ENCODE measurements around the gene C6orf47.

The C6orf47 gene

DNA sequence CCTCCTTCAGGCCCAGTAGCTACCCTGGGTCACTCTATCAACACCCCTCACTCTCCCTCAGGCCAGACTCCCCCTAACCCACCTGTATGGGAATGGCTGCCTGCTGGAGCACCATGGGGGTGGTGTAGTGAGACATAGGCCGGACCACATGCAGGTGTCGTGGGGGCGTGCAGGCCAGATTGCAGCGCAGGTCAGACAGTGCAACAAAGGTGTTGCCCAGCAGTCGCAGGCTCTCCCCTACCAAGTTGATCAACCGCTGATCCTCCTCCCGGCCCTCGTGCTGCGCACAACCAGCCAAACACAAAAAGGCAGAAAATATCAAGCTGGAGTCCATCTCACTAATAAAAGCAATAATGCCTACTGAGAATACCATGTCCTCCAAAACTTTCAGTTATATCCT lies 15.3 kb downstream of the C6orf47 start:
- H3K9me3 ChIP-seq (ENCODE audit: low read length) = no peaks in the 10 kb centered on the region
- H3K36me3 ChIP-seq (ENCODE audit: insufficient read depth, low read length) = peaks cover 80% of the 10 kb centered on the region
- no peaks in the 10 kb centered on the region for H3K4me1 ChIP-seq (ENCODE audit: insufficient read depth, low read length)
- H3K4me3 ChIP-seq (ENCODE audit: low read length) = no peak overlapping the region
- no peak overlapping the region for H2AFZ ChIP-seq (ENCODE audit: low read depth, low read length)
- H3K27me3 ChIP-seq (ENCODE audit: insufficient read depth, low read length) = no peaks in the 10 kb centered on the region

DNA sequence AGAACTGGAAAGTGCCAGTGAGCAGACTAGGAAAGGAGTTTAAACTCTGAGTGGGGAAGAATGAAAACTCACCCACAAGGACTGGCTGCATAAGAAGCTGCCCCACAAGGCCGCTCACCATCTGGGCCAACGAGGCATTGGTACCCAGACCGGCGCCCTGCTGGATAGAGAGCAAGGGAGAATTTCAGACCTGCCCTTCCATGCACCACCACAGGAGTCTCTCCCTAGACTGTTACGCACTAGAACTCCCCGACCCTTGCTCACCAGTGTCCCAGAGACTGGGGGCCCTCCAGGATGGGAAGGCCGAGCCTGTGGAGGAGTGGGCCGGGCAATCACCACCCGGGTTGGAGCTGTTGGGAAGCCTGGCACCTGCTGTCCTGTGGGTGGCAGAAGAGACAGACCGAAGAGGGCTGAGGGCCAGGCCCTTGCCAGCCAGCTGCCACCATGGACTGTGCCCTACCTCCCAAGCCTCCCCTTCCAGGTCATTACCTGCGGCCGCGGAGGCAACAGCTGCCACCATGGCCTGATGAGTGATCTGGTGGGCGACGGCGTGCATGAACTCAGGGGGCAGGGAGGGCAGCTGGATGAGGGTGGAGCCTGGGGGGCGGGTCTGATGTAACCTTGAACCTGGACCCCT lies 16.6 kb downstream of the C6orf47 start:
- no peaks in the 10 kb centered on the region for H3K9me3 ChIP-seq (ENCODE audit: low read length)
- H2AFZ ChIP-seq (ENCODE audit: low read depth, low read length) = no peak overlapping the region
- H3K4me1 ChIP-seq (ENCODE audit: insufficient read depth, low read length) = no peaks in the 10 kb centered on the region
- no peak overlapping the region for H3K4me3 ChIP-seq (ENCODE audit: low read length)
- H3K36me3 ChIP-seq (ENCODE audit: insufficient read depth, low read length) = peaks cover 86% of the 10 kb centered on the region
- no peaks in the 10 kb centered on the region for H3K27me3 ChIP-seq (ENCODE audit: insufficient read depth, low read length)

DNA sequence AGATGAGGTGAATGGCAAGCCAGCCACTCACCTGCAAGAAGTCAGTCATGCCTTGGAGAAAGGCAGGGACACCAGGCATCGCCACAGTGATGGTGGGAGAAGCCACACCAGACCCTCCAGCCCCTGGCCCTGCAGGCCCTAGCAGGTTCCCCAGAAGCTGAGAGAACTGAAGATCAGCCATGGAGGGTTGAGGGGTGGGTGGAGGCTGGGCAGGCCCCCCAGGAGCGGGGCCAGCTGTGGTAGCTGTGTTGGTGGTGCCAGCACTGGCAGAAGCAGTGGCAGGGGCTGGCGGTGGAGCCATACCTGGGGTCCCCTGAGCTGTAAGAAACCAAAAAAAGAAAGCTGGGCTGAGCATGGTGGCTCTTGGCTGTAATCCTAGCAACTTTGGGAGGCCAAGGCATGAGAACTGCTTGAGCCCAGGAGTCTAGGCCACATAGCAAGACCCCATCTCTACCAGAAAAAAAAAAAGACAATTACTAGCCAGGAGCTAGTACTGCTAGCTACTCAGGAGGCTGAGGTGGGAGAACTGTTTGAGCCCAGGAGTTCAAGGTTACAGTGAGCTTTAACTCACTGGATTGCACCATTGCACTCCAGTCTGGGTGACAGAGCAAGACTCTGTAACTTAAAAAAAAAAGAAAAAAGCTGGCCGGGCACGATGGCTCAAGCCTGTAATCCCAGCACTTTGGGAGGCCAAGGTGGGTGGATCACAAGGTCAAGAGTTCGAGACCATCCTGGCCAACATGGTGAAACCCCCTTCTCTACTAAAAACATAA lies 17.6 kb downstream of the C6orf47 start:
- no peaks in the 10 kb centered on the region for H3K4me1 ChIP-seq (ENCODE audit: insufficient read depth, low read length)
- H3K27me3 ChIP-seq (ENCODE audit: insufficient read depth, low read length) = no peaks in the 10 kb centered on the region
- peaks cover 84% of the 10 kb centered on the region for H3K36me3 ChIP-seq (ENCODE audit: insufficient read depth, low read length)
- H2AFZ ChIP-seq (ENCODE audit: low read depth, low read length) = no peak overlapping the region
- H3K4me3 ChIP-seq (ENCODE audit: low read length) = no peak overlapping the region
- no peaks in the 10 kb centered on the region for H3K9me3 ChIP-seq (ENCODE audit: low read length)

DNA sequence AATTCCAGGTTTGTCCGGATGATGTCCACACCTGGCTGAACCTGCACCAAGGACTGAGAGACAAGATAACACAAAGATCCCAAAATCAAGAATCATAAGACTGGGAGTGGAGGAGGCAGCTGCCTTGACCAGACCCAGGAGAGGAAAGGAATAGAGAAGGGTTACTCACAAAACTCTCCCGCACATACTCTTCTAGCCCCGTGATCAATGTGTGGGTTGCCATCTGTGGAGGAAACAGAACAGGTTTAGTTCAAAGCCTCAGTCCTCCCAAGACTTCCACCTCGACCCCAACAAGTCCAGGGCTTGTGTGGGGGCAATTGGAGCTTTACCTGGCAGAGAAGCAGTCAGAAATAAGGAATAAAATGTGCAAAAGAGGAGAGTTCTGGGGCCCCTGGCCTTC lies 19.2 kb downstream of the C6orf47 start:
- no peak overlapping the region for H3K4me3 ChIP-seq (ENCODE audit: low read length)
- no peaks in the 10 kb centered on the region for H3K4me1 ChIP-seq (ENCODE audit: insufficient read depth, low read length)
- H3K36me3 ChIP-seq (ENCODE audit: insufficient read depth, low read length) = peaks cover 89% of the 10 kb centered on the region
- no peaks in the 10 kb centered on the region for H3K9me3 ChIP-seq (ENCODE audit: low read length)
- H3K27me3 ChIP-seq (ENCODE audit: insufficient read depth, low read length) = no peaks in the 10 kb centered on the region
- H2AFZ ChIP-seq (ENCODE audit: low read depth, low read length) = no peak overlapping the region

DNA sequence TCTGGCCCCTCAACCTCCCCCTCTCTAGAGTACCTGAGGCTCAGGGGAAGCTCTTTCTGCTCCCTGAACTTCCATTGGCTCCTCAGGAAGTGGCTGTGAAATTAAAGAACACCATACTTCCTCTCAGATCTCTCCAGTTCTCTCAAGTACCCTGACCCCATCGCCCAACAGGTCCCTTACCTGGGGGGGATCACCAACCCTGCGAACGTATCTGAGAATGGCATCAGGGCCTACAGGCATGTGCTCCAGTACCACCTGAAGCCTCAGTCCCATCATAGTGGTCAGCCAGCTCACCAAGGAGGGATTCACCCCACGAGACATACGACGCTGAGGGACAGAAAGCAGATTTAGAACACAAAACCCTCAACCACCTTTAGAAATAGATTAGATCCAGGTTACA lies 20.0 kb downstream of the C6orf47 start:
- no peaks in the 10 kb centered on the region for H3K9me3 ChIP-seq (ENCODE audit: low read length)
- no peaks in the 10 kb centered on the region for H3K27me3 ChIP-seq (ENCODE audit: insufficient read depth, low read length)
- no peak overlapping the region for H2AFZ ChIP-seq (ENCODE audit: low read depth, low read length)
- H3K4me3 ChIP-seq (ENCODE audit: low read length) = no peak overlapping the region
- H3K4me1 ChIP-seq (ENCODE audit: insufficient read depth, low read length) = no peaks in the 10 kb centered on the region
- peaks cover 90% of the 10 kb centered on the region for H3K36me3 ChIP-seq (ENCODE audit: insufficient read depth, low read length)

DNA sequence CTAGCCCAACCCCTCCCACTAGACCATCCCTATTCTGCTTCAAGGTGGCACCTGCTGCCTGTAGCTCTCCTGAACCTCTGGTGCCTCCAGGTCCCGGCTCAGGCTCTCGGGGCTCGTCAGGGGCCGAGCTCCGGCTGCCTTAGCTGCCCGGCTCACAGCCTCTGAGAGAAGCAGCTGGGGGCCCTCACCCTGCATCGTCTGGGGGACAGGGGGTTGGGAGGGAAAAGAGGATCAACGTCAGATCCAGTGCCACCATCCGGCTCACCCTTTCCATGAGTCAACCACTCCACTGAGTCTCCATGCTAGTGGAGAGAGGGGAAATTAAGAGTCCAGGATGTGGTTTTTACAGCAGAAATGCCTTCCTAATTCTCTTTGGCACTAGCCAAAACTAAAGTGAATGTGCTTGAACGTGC lies 21.1 kb downstream of the C6orf47 start:
- Histone ChIP-seq H3K27me3 (ENCODE audit: insufficient read depth, low read length) (no peaks in the 10 kb centered on the region), H3K4me3 (ENCODE audit: low read length) (no peak overlapping the region), H3K9me3 (ENCODE audit: low read length) (no peaks in the 10 kb centered on the region), H3K4me1 (ENCODE audit: insufficient read depth, low read length) (no peaks in the 10 kb centered on the region), H3K36me3 (ENCODE audit: insufficient read depth, low read length) (peaks cover 90% of the 10 kb centered on the region), H2AFZ (ENCODE audit: low read depth, low read length) (no peak overlapping the region)

DNA sequence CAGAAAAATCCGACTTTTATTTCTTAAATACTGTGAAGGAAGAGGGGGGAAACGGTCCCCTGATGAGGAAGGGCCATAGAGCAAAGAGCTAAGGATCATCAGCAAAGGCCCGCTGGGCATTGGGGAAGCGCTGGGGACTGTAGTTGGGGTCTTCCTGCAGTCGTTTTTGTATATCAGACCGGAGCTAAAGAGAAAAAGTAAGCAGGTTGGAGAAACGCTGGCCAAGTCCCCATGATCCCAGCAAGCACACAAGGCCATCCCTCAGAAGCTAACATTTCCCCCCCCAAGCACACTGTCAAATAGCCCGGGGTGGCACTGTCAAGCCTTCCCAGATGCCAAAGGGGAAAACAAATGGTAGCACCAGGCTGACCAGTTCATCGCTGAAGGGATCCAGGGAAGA lies 21.5 kb downstream of the C6orf47 start:
- peaks cover 90% of the 10 kb centered on the region for H3K36me3 ChIP-seq (ENCODE audit: insufficient read depth, low read length)
- no peaks in the 10 kb centered on the region for H3K4me1 ChIP-seq (ENCODE audit: insufficient read depth, low read length)

DNA sequence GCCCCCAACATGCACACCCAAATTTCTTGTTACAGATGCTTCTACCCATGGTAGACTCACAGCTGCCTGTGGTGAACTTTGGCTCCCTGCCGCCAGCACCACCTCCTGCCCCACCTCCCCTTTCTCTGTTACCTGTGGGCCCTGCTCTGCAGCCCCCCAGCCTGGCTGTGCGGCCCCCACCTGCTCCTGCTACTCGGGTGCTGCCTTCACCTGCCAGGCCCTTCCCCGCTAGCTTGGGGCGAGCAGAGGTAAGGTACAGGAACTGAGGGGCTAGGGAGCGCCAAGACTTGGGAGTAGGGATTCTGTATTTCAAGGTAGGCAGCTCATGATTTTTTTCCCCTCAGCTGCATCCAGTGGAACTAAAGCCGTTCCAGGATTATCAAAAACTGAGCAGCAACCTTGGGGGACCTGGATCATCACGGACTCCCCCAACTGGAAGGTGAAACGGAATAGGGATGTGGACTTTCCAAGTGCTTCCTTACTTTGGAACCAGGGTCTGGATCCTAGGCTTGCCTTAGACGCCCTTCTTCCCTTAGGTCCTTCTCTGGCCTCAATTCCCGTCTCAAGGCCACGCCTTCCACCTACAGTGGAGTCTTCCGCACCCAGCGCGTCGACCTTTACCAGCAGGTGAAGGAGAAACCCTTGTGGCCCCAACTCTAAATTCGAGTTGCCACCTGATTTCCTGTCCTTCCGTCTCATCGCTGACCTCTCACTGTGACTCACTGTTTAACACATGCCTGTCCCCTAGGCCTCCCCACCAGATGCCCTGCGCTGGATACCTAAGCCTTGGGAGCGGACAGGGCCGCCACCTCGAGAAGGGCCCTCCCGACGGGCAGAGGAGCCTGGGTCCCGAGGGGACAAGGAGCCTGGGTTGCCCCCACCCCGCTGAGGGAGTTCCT lies 23.6 kb downstream of the C6orf47 start:
- Histone ChIP-seq H3K4me1 (ENCODE audit: insufficient read depth, low read length) (no peaks in the 10 kb centered on the region), H3K9me3 (ENCODE audit: low read length) (no peaks in the 10 kb centered on the region), H3K36me3 (ENCODE audit: insufficient read depth, low read length) (peaks cover 97% of the 10 kb centered on the region), H3K4me3 (ENCODE audit: low read length) (no peak overlapping the region), H2AFZ (ENCODE audit: low read depth, low read length) (no peak overlapping the region), H3K27me3 (ENCODE audit: insufficient read depth, low read length) (no peaks in the 10 kb centered on the region)

More for the DNA sequence above, 21.5 kb downstream of the C6orf47 start:
- Histone ChIP-seq H3K27me3 (ENCODE audit: insufficient read depth, low read length) (no peaks in the 10 kb centered on the region), H3K4me3 (ENCODE audit: low read length) (no peak overlapping the region), H3K9me3 (ENCODE audit: low read length) (no peaks in the 10 kb centered on the region), H2AFZ (ENCODE audit: low read depth, low read length) (no peak overlapping the region)

DNA sequence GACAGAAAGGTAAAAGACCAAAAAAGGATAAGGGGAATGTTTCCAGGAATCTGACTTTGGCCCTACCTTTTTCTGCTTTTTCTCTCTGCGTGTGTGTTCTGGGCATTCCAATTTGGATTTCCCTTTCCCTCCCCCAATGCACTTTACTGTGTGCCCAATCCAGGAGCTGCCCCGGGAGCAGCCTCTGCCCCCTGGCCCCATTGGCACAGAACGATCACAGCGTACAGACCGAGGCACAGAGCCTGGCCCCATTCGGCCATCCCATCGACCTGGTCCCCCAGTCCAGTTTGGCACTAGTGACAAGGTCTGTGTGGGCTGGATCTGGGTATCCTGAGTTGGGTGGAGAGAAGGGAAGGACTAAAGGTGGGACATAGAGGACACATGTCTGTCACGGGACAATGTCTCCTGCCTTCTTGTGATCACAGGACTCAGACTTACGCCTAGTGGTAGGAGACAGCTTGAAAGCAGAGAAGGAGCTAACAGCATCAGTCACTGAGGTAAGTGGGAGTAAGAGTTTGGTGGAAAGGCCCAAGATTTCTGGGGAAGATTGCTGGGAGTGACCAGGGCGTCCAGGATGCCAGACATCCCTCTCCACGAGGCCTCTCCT lies 25.5 kb downstream of the C6orf47 start:
- H3K4me3 ChIP-seq (ENCODE audit: low read length) = no peak overlapping the region
- no peak overlapping the region for H2AFZ ChIP-seq (ENCODE audit: low read depth, low read length)
- H3K4me1 ChIP-seq (ENCODE audit: insufficient read depth, low read length) = no peaks in the 10 kb centered on the region
- H3K36me3 ChIP-seq (ENCODE audit: insufficient read depth, low read length) = peaks cover 97% of the 10 kb centered on the region
- no peaks in the 10 kb centered on the region for H3K27me3 ChIP-seq (ENCODE audit: insufficient read depth, low read length)
- no peaks in the 10 kb centered on the region for H3K9me3 ChIP-seq (ENCODE audit: low read length)

DNA sequence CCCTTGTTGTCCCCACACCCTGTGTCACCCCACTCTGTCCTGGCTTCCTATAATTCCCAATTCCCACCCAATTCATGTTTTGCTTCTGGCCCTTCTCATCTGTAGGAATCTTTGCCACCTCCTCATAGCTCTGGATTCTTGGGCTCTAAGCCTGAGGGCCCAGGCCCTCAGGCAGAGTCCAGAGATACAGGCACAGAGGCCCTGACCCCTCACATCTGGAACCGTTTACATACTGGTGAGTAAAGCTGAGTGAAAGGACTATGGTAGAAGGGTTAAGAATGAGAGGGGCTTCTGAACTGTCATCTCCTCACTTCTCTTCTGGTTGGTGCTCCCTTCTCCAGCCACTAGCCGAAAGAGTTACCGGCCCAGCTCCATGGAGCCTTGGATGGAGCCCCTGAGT lies 26.4 kb downstream of the C6orf47 start:
- Histone ChIP-seq H3K9me3 (ENCODE audit: low read length) (no peaks in the 10 kb centered on the region), H2AFZ (ENCODE audit: low read depth, low read length) (no peak overlapping the region), H3K4me3 (ENCODE audit: low read length) (no peak overlapping the region), H3K27me3 (ENCODE audit: insufficient read depth, low read length) (no peaks in the 10 kb centered on the region), H3K4me1 (ENCODE audit: insufficient read depth, low read length) (no peaks in the 10 kb centered on the region), H3K36me3 (ENCODE audit: insufficient read depth, low read length) (peaks cover 96% of the 10 kb centered on the region)

DNA sequence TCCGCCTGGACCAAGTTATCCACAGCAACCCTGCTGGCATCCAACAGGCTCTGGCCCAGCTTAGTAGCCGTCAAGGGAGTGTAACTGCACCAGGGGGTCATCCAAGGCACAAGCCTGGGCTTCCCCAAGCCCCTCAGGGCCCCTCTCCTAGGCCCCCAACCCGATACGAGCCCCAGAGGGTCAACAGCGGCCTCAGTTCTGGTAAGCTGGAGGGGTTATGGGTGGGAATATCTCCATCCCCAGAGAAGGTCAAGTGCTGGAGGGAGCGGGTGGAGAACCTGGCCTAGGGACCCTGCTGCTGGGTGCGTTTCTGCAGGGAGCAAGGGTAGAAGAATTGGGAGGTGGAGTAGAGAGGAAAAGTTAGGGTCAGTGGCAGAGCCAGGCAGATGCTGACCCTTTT lies 27.1 kb downstream of the C6orf47 start:
- peaks cover 97% of the 10 kb centered on the region for H3K36me3 ChIP-seq (ENCODE audit: insufficient read depth, low read length)
- H2AFZ ChIP-seq (ENCODE audit: low read depth, low read length) = no peak overlapping the region
- H3K9me3 ChIP-seq (ENCODE audit: low read length) = no peaks in the 10 kb centered on the region
- H3K4me3 ChIP-seq (ENCODE audit: low read length) = no peak overlapping the region
- no peaks in the 10 kb centered on the region for H3K27me3 ChIP-seq (ENCODE audit: insufficient read depth, low read length)
- no peaks in the 10 kb centered on the region for H3K4me1 ChIP-seq (ENCODE audit: insufficient read depth, low read length)

DNA sequence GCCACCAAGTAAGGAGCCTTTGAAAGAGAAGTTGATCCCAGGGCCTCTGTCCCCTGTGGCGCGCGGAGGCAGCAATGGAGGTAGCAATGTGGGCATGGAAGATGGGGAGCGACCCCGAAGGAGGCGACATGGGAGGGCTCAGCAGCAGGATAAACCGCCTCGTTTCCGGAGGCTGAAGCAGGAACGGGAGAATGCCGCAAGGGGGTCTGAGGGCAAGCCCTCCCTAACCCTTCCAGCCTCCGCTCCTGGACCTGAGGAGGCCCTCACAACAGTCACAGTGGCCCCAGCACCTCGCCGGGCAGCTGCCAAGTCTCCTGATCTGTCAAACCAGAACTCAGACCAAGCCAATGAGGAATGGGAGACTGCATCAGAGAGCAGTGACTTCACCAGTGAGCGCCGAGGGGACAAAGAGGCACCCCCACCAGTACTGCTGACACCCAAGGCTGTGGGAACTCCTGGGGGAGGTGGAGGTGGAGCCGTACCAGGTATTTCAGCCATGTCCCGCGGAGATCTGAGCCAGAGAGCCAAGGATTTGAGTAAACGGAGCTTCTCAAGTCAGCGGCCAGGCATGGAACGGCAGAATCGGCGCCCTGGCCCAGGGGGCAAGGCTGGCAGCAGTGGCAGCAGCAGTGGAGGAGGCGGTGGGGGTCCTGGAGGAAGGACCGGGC lies 28.2 kb downstream of the C6orf47 start:
- H3K36me3 ChIP-seq (ENCODE audit: insufficient read depth, low read length) = peaks cover 98% of the 10 kb centered on the region
- H2AFZ ChIP-seq (ENCODE audit: low read depth, low read length) = no peak overlapping the region
- H3K9me3 ChIP-seq (ENCODE audit: low read length) = no peaks in the 10 kb centered on the region
- no peaks in the 10 kb centered on the region for H3K27me3 ChIP-seq (ENCODE audit: insufficient read depth, low read length)
- H3K4me1 ChIP-seq (ENCODE audit: insufficient read depth, low read length) = no peaks in the 10 kb centered on the region
- H3K4me3 ChIP-seq (ENCODE audit: low read length) = no peak overlapping the region
